ENCODE measurements around the gene PAX6. TPM values are rescaled to one million over a fixed set of nuclear protein-coding genes. Genes with fewer than 3 reads are reported as not detected.

Gene PAX6
- total and polyA plus RNA-seq, 2 of the 4 experiments (the other 2 are of a cell fraction) = not detected

DNA sequence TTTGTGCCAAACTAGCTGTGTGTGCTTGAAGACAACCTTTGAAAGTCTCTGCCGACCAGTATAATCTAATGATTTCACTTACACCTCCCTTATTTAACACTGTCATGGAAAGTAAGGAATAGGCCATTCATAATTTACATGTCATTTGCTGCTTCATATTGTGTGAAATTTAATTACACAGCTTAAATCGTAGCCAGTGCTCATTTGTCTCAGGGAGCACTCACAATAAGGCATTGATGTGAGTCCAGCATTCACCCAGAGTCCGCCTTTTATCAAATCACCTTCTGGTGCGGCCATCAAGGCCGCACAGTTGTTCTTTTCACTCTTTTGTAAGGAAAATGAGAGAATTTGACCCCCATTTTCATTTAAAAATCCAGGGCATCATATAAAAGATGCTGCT, 46.9 kb downstream of the PAX6 start:
- H2BK120ac ChIP-seq (ENCODE audit: low read depth, low read length) = no peak overlapping the region
- 60% methylated on average over 1 of the region's 5 CpGs; no CpG with 5 or more reads in 1 of the 2 experiments for WGBS, 2 experiments (ENCODE audit: extremely low coverage in 2 of 2, insufficient read length in 1 of 2)

More for the DNA sequence above, 46.9 kb downstream of the PAX6 start:
- H3K79me1 ChIP-seq (ENCODE audit: low read depth in 1 of 2, low read length in 2 of 2) = no peaks in the 10 kb centered on the region
- dilution Hi-C loops (cut with HindIII; ENCODE audit: low sequenced_read_pairs, unreplicated experiment) (no loop called here), in situ Hi-C loops (cut with MboI; ENCODE audit: low sequenced_read_pairs) (no loop called here), intact Hi-C loops (cut with micrococcal nuclease) (no loop called here)
- H3K9me1 ChIP-seq (ENCODE audit: insufficient read depth, low read length) = no peaks in the 10 kb centered on the region
- H3K56ac ChIP-seq (ENCODE audit: extremely low read depth, insufficient read depth, low read length) = no peak overlapping the region
- H2AK9ac ChIP-seq (replicated peaks; ENCODE audit: low read depth, low read length, poor library complexity) = no peak overlapping the region
- no peaks in the 10 kb centered on the region for H3K9me3 ChIP-seq (ENCODE audit: control insufficient read depth, insufficient read depth, low read length)
- no peak overlapping the region for H4K8ac ChIP-seq (ENCODE audit: low read depth in 2 of 2, low read length in 2 of 2)
- no peak overlapping the region for H2AK5ac ChIP-seq (ENCODE audit: low read depth, low read length)
- no peak overlapping the region for H3K14ac ChIP-seq (replicated peaks; ENCODE audit: low read depth, low read length)
- H4K5ac ChIP-seq (ENCODE audit: low read depth, low read length) = no peak overlapping the region
- no peak for ATAC-seq (ENCODE audit: low read depth)
- no peaks in the 10 kb centered on the region for H4K20me1 ChIP-seq (ENCODE audit: insufficient read depth, low read length)
- no peak overlapping the region for H2BK15ac ChIP-seq (ENCODE audit: low read depth, low read length)
- no peak overlapping the region for H2BK20ac ChIP-seq (ENCODE audit: low read depth, low read length)
- no peak overlapping the region for H3K4me3 ChIP-seq (ENCODE audit: insufficient read depth, low read depth, low read length)
- POLR2A ChIA-PET (ENCODE audit: unreplicated experiment) = interaction anchor here (0.6 kb wide), 1 partner anchor 82 kb away, joined by 4 read pairs; no protein-coding TSS in a partner anchor
- no peaks in the 10 kb centered on the region for H3K27me3 ChIP-seq (ENCODE audit: control insufficient read depth, insufficient read depth, low read length)
- no peak overlapping the region for H3K18ac ChIP-seq (ENCODE audit: low read depth, low read length)
- H2AFZ ChIP-seq (replicated peaks; ENCODE audit: low read length, poor library complexity) = no peak overlapping the region
- no peak for DNase-seq
- H4K91ac ChIP-seq (ENCODE audit: insufficient read depth, low read depth, low read length) = no peak overlapping the region
- H3K23ac ChIP-seq (ENCODE audit: low read depth, low read length) = no peak overlapping the region
- no peak overlapping the region for H3K9ac ChIP-seq (ENCODE audit: low read depth, low read length)
- no peaks in the 10 kb centered on the region for H3K4me1 ChIP-seq (ENCODE audit: control insufficient read depth, insufficient read depth, low read length)
- no TSS peak for BruUV-seq (replicated peaks)
- CTCF ChIA-PET = interaction anchor here (0.6 to 0.9 kb wide), 2 partner anchors 13 to 140 kb away, joined by 3 read pairs; no protein-coding TSS in a partner anchor
- no peak overlapping the region for H3K27ac ChIP-seq (ENCODE audit: insufficient read depth, low read length)
- no peak overlapping the region for H3K4ac ChIP-seq (ENCODE audit: low read depth, low read length)
- TF ChIP-seq RFX5 (IDR thresholded peaks at IDR 0.05; ENCODE audit: low read depth, low read length) (no peak), BHLHE40 (IDR thresholded peaks at IDR 0.05; ENCODE audit: low read depth, low read length) (no peak), RCOR1 (IDR thresholded peaks at IDR 0.05; ENCODE audit: insufficient replicate concordance, low read length) (no peak), NFE2L2 (IDR thresholded peaks at IDR 0.05; ENCODE audit: low read depth, low read length) (no peak)
- no peak overlapping the region for H2BK5ac ChIP-seq (ENCODE audit: low read depth, low read length, poor library complexity, severe bottlenecking)
- H3K4me2 ChIP-seq (ENCODE audit: low read depth, low read length) = no peak overlapping the region
- no peaks in the 10 kb centered on the region for H3K36me3 ChIP-seq (ENCODE audit: control insufficient read depth, insufficient read depth, low read length)

Data from IMR-90 (cell line).